ENCODE measurements around the gene PSG5. TPM values are rescaled to one million over a fixed set of nuclear protein-coding genes. Genes with fewer than 3 reads are reported as not detected.
"Not testable (repeated sequence)": the region's sequence is repeated elsewhere in the genome, so short reads cannot be mapped to it uniquely, and the experiment has no call there.

PSG5 gene
- polyA plus RNA-seq (not detected in 2 replicates), polyA minus RNA-seq (not detected in 2 replicates)

DNA sequence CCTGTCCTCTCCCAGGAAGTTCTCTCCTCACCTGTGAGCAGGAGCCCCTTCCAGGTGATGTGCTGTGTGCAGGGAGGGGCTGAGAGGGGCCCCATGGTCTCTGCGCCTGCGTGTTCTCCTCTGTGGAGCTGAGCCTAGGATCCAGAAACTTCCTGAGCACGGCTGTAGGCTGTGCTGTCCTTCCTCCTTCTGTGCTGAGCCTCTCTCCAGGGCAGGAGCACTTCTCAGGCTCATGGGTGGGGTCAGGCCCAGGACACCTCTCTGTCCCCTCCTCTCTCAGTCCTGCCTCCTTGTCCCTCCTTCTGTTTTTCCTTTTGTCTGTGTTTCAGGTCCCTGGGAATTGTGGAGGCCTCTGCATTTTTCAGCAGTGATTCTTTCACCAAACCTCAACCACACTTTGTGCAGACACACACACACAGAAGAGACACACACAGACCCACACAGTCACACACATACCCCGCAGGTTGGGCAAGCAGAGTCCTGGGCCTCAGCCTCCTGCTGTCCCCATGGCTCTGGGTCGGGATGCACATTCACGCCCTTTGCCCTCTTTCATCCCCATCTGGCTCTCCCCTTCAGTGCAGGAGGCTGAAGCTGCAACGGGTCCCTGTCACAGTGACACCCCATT, at the start of gene PSG5:
Gene PSG5, minus strand, starts transcription at position 226 of the 625 bp plus-strand sequence. Its CDS starts 131 bp downstream, at position 95.
- not testable (repeated sequence) for H3K4me3 ChIP-seq (ENCODE audit: low read length); H3K27me3 ChIP-seq (ENCODE audit: insufficient read depth, low read depth, low read length); H3K36me3 ChIP-seq (ENCODE audit: insufficient read depth, low read length); H4K20me1 ChIP-seq (ENCODE audit: insufficient read depth); H3K9me3 ChIP-seq (ENCODE audit: low read length); H3K9ac ChIP-seq (ENCODE audit: low read length); H3K9me2 ChIP-seq (ENCODE audit: insufficient read depth, low read length); H3F3A ChIP-seq (ENCODE audit: insufficient read depth, low read length, poor library complexity, severe bottlenecking); H3K4me2 ChIP-seq (ENCODE audit: low read length); H2AFZ ChIP-seq (ENCODE audit: low read depth, low read length); H3K79me2 ChIP-seq (replicated peaks; ENCODE audit: insufficient read depth, low read length); H3K27ac ChIP-seq (ENCODE audit: low read length)

DNA sequence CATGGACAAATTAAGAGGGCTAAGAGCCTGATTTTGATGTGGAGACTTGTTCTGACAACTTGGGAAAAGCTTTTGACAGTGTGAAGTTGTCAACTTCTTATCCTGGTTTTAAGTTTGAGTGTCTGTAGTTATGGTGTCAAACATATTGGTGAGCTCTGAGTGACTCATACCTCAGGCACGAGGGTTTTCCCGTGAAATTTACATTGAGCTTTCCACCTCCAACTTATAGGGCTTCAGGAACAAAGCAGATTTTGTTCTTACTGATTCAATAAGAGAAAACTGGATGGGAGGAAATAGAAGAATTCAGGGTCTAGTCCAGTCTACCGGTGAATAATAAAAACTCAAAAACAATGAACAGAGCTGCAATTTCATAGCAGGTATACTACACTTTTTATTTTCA, 49.4 kb upstream of the PSG5 start:
- H3F3A ChIP-seq (ENCODE audit: insufficient read depth, low read length, poor library complexity, severe bottlenecking); H3K36me3 ChIP-seq (ENCODE audit: insufficient read depth, low read length); H3K4me3 ChIP-seq (ENCODE audit: low read length); H3K27ac ChIP-seq (ENCODE audit: low read length); H3K9ac ChIP-seq (ENCODE audit: low read length); H2AFZ ChIP-seq (ENCODE audit: low read depth, low read length); H3K9me3 ChIP-seq (ENCODE audit: low read length); H4K20me1 ChIP-seq (ENCODE audit: insufficient read depth); H3K27me3 ChIP-seq (ENCODE audit: insufficient read depth, low read depth, low read length); H3K4me2 ChIP-seq (ENCODE audit: low read length); H3K9me2 ChIP-seq (ENCODE audit: insufficient read depth, low read length); H3K79me2 ChIP-seq (replicated peaks; ENCODE audit: insufficient read depth, low read length): not testable (repeated sequence)

DNA sequence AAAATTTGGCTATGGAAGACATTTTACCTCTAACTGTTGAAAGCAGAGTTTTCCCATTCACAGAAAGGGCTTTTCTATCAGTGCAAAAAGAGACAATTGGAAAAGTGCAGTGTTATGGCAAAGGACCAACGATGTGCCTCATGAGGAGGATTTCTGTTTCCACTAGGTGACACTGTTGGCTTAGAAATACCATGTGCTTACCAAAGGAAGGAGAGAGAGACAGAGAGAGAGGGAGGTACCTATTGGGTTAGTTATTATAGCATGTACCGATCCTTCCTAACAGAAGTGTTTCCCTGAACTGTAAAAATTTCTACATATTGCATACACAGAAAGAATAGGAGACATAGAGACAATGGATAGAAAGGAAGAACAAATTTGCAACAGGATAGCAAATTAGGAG, 43.0 kb upstream of the PSG5 start:
- Histone ChIP-seq H3F3A (ENCODE audit: insufficient read depth, low read length, poor library complexity, severe bottlenecking) (no peaks in the 10 kb centered on the region), H3K9ac (ENCODE audit: low read length) (no peak overlapping the region), H3K9me3 (ENCODE audit: low read length) (no peaks in the 10 kb centered on the region), H3K4me2 (ENCODE audit: low read length) (no peak overlapping the region), H3K36me3 (ENCODE audit: insufficient read depth, low read length) (no peaks in the 10 kb centered on the region), H3K27me3 (ENCODE audit: insufficient read depth, low read depth, low read length) (no peaks in the 10 kb centered on the region), H3K27ac (ENCODE audit: low read length) (no peak overlapping the region), H2AFZ (ENCODE audit: low read depth, low read length) (no peak overlapping the region), H3K79me2 (replicated peaks; ENCODE audit: insufficient read depth, low read length) (no peaks in the 10 kb centered on the region), H3K9me2 (ENCODE audit: insufficient read depth, low read length) (no peaks in the 10 kb centered on the region), H3K4me3 (ENCODE audit: low read length) (no peak overlapping the region), H4K20me1 (ENCODE audit: insufficient read depth) (no peaks in the 10 kb centered on the region)
- TF ChIP-seq, protein P1, sequence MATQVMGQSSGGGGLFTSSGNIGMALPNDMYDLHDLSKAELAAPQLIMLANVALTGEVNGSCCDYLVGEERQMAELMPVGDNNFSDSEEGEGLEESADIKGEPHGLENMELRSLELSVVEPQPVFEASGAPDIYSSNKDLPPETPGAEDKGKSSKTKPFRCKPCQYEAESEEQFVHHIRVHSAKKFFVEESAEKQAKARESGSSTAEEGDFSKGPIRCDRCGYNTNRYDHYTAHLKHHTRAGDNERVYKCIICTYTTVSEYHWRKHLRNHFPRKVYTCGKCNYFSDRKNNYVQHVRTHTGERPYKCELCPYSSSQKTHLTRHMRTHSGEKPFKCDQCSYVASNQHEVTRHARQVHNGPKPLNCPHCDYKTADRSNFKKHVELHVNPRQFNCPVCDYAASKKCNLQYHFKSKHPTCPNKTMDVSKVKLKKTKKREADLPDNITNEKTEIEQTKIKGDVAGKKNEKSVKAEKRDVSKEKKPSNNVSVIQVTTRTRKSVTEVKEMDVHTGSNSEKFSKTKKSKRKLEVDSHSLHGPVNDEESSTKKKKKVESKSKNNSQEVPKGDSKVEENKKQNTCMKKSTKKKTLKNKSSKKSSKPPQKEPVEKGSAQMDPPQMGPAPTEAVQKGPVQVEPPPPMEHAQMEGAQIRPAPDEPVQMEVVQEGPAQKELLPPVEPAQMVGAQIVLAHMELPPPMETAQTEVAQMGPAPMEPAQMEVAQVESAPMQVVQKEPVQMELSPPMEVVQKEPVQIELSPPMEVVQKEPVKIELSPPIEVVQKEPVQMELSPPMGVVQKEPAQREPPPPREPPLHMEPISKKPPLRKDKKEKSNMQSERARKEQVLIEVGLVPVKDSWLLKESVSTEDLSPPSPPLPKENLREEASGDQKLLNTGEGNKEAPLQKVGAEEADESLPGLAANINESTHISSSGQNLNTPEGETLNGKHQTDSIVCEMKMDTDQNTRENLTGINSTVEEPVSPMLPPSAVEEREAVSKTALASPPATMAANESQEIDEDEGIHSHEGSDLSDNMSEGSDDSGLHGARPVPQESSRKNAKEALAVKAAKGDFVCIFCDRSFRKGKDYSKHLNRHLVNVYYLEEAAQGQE (IDR thresholded peaks at IDR 0.05; ENCODE audit: borderline replicate concordance), result no peak
- TF ChIP-seq EZH2 (IDR thresholded peaks at IDR 0.05; ENCODE audit: borderline replicate concordance, insufficient read depth, low read length, poor library complexity, severe bottlenecking), result no peak
- TF ChIP-seq POLR2AphosphoS5 (IDR thresholded peaks at IDR 0.05), result no peak
- TF ChIP-seq EP300 (conservative IDR thresholded peaks at IDR 0.05; ENCODE audit: poor library complexity, severe bottlenecking), result no peak
- TF ChIP-seq MXI1 (conservative IDR thresholded peaks at IDR 0.05; ENCODE audit: poor library complexity, severe bottlenecking), result no peak
- TF ChIP-seq RAD21 (conservative IDR thresholded peaks at IDR 0.05), result no peak
- no peak for TF ChIP-seq TAF1 (IDR thresholded peaks at IDR 0.05; ENCODE audit: low read depth)
- TF ChIP-seq SMC3 (conservative IDR thresholded peaks at IDR 0.05; ENCODE audit: poor library complexity), result no peak
- TF ChIP-seq, protein P2, sequence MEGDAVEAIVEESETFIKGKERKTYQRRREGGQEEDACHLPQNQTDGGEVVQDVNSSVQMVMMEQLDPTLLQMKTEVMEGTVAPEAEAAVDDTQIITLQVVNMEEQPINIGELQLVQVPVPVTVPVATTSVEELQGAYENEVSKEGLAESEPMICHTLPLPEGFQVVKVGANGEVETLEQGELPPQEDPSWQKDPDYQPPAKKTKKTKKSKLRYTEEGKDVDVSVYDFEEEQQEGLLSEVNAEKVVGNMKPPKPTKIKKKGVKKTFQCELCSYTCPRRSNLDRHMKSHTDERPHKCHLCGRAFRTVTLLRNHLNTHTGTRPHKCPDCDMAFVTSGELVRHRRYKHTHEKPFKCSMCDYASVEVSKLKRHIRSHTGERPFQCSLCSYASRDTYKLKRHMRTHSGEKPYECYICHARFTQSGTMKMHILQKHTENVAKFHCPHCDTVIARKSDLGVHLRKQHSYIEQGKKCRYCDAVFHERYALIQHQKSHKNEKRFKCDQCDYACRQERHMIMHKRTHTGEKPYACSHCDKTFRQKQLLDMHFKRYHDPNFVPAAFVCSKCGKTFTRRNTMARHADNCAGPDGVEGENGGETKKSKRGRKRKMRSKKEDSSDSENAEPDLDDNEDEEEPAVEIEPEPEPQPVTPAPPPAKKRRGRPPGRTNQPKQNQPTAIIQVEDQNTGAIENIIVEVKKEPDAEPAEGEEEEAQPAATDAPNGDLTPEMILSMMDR (IDR thresholded peaks at IDR 0.05; ENCODE audit: poor library complexity, severe bottlenecking), result no peak

DNA sequence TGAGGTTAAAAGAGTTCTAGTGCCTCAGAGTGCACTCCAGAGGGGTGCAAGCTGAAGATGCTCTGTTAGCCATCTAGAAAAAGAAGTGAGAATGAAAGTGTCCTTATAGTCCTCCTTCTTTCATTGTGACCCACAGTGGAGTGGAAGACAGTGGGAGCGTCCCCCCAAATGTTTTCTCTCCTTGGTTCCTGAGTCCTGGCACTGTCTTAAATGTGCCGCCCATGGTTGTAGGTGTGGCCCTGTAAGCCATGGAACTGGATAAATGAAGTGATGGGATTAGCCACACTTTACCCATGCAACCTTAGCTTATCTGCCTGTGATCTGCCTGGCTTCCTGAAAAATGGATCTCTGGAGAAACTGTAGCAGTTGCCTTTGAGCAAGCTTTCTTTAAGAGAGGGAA, 42.4 kb upstream of the PSG5 start:
- not testable (repeated sequence) for H2AFZ ChIP-seq (ENCODE audit: low read depth, low read length); H3K4me2 ChIP-seq (ENCODE audit: low read length); H3K27me3 ChIP-seq (ENCODE audit: insufficient read depth, low read depth, low read length); H3K79me2 ChIP-seq (replicated peaks; ENCODE audit: insufficient read depth, low read length); H3F3A ChIP-seq (ENCODE audit: insufficient read depth, low read length, poor library complexity, severe bottlenecking); H3K9me3 ChIP-seq (ENCODE audit: low read length); H3K9ac ChIP-seq (ENCODE audit: low read length); H4K20me1 ChIP-seq (ENCODE audit: insufficient read depth); H3K36me3 ChIP-seq (ENCODE audit: insufficient read depth, low read length); H3K4me3 ChIP-seq (ENCODE audit: low read length); H3K9me2 ChIP-seq (ENCODE audit: insufficient read depth, low read length); H3K27ac ChIP-seq (ENCODE audit: low read length)

DNA sequence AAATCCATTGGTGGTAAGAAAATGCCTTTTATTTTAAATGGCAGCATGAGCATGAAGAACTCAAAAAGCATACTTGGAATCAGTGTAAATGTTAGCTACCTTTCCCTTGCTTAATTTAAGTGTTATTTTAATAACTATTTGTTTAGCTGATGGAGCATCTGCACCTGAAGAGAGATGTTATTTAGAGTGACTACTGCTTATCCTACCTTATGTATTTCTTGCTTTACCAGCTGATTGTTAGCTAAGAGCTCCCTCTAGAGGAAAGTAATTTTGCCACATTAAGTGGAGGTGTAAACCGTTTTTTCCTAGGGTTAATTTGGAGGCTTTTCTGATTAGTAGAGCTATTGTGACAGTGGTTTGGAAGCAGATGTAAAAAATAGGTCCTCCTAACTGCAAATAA, 40.6 kb upstream of the PSG5 start:
- H3K4me2 ChIP-seq (ENCODE audit: low read length); H3K36me3 ChIP-seq (ENCODE audit: insufficient read depth, low read length); H3K27ac ChIP-seq (ENCODE audit: low read length); H3K9me2 ChIP-seq (ENCODE audit: insufficient read depth, low read length); H3K27me3 ChIP-seq (ENCODE audit: insufficient read depth, low read depth, low read length); H4K20me1 ChIP-seq (ENCODE audit: insufficient read depth); H2AFZ ChIP-seq (ENCODE audit: low read depth, low read length); H3K9me3 ChIP-seq (ENCODE audit: low read length); H3F3A ChIP-seq (ENCODE audit: insufficient read depth, low read length, poor library complexity, severe bottlenecking); H3K4me3 ChIP-seq (ENCODE audit: low read length); H3K79me2 ChIP-seq (replicated peaks; ENCODE audit: insufficient read depth, low read length); H3K9ac ChIP-seq (ENCODE audit: low read length): not testable (repeated sequence)
